Glomerular visceral epithelial cell (primary cell): ENCODE results near the gene FUT3.

Experiments used
- DNase-seq: peaks from one replicate; pipeline ENCODE4 v3.0.0-alpha.2; 2016; ENCODE audit errors: extremely low spot score

Gene FUT3

GRCh38 chr19:5801796-5802619, 49.2 kb downstream of the FUT3 start:
- no peak for DNase-seq

GRCh38 chr19:5800361-5801270, 50.6 kb downstream of the FUT3 start:
- no peak for DNase-seq

- DNase-seq, result no peak
These were observed 51.7 kb downstream of the FUT3 start for GRCh38 chr19:5799247-5800241.

GRCh38 chr19:5798244-5798643, 53.0 kb downstream of the FUT3 start:
- no peak for DNase-seq

GRCh38 chr19:5795382-5795919, 55.8 kb downstream of the FUT3 start:
- DNase-seq, result no peak

- no peak for DNase-seq
These were observed 58.1 kb downstream of the FUT3 start for GRCh38 chr19:5793188-5793587.
